ENCODE results near the gene PTPN13. TPM values are rescaled to one million over a fixed set of nuclear protein-coding genes. Genes with fewer than 3 reads are reported as not detected.

The PTPN13 gene
- total and polyA plus RNA-seq, 12 donors = 3.9 to 22.3 (median 14.9) TPM

GRCh38 chr4:86608757-86609375 is 14.8 kb downstream of the PTPN13 start:
- intact Hi-C loops (cut with DNase I) = no loop called here
- no peak for TF ChIP-seq POLR2A (IDR thresholded peaks at IDR 0.05)
- TF ChIP-seq CTCF (IDR thresholded peaks at IDR 0.05) = no peak
- WGBS, 4 donors = 48 to 93% (median 84%) methylated on average over 2 of the region's 2 CpGs
- H3K27me3 ChIP-seq = no peaks in the 10 kb centered on the region
- H3K4me1 ChIP-seq (replicated peaks in 1 of 2) = peaks cover 0 to 13% of the 10 kb centered on the region in 2 donors
- H3K9me3 ChIP-seq (replicated peaks in 1 of 3) = no peaks in the 10 kb centered on the region
- DNase-seq = no peak
- no peak overlapping the region for H3K4me3 ChIP-seq
- H3K36me3 ChIP-seq (replicated peaks in 1 of 2) = no peaks in the 10 kb centered on the region
- H3K27ac ChIP-seq = no peak overlapping the region

- 88 to 90% (median 90%) methylated on average over 2 of the region's 2 CpGs for WGBS, 4 donors
- TF ChIP-seq CTCF (IDR thresholded peaks at IDR 0.05) = no peak
- no peak for TF ChIP-seq POLR2A (IDR thresholded peaks at IDR 0.05)
- Histone ChIP-seq H3K27me3 (no peaks in the 10 kb centered on the region), H3K4me3 (no peak overlapping the region), H3K36me3 (replicated peaks in 1 of 2) (no peaks in the 10 kb centered on the region), H3K4me1 (replicated peaks in 1 of 2) (peaks cover 0 to 10% of the 10 kb centered on the region in 2 donors), H3K9me3 (replicated peaks in 1 of 3) (no peaks in the 10 kb centered on the region), H3K27ac (no peak overlapping the region)
- DNase-seq = no peak
- intact Hi-C loops (cut with DNase I) = no loop called here
Observed at GRCh38 chr4:86611757-86612156, 17.6 kb downstream of the PTPN13 start.

GRCh38 chr4:86613734-86614133 is 19.6 kb downstream of the PTPN13 start:
- Histone ChIP-seq H3K4me1 (replicated peaks in 1 of 2) (no peaks in the 10 kb centered on the region), H3K27ac (no peak overlapping the region), H3K9me3 (replicated peaks in 1 of 3) (no peaks in the 10 kb centered on the region), H3K4me3 (no peak overlapping the region), H3K27me3 (no peaks in the 10 kb centered on the region), H3K36me3 (replicated peaks in 1 of 2) (no peaks in the 10 kb centered on the region)
- intact Hi-C loops (cut with DNase I) = no loop called here
- WGBS, 4 donors = 85 to 89% (median 87%) methylated on average over 2 of the region's 2 CpGs
- no peak for TF ChIP-seq CTCF (IDR thresholded peaks at IDR 0.05)
- no peak for TF ChIP-seq POLR2A (IDR thresholded peaks at IDR 0.05)
- DNase-seq = no peak

- DNase-seq = no peak
- no peak for TF ChIP-seq POLR2A (IDR thresholded peaks at IDR 0.05)
- TF ChIP-seq CTCF (IDR thresholded peaks at IDR 0.05) = no peak
- H3K9me3 ChIP-seq (replicated peaks in 1 of 3) = no peaks in the 10 kb centered on the region
- 78 to 97% (median 95%) methylated on average over 3 of the region's 3 CpGs for WGBS, 4 donors
- H3K4me3 ChIP-seq = no peak overlapping the region
- intact Hi-C loops (cut with DNase I) = no loop called here
- no peaks in the 10 kb centered on the region for H3K27me3 ChIP-seq
- H3K36me3 ChIP-seq (replicated peaks in 1 of 2) = no peaks in the 10 kb centered on the region
- no peaks in the 10 kb centered on the region for H3K4me1 ChIP-seq (replicated peaks in 1 of 2)
- no peak overlapping the region for H3K27ac ChIP-seq
Observed at GRCh38 chr4:86614865-86615264, 20.8 kb downstream of the PTPN13 start.
